Liver (tissue), 9 donors: Measurements from ENCODE around the gene TNFSF8. TPM values are rescaled to one million over a fixed set of nuclear protein-coding genes. Genes with fewer than 3 reads are reported as not detected.

ENCODE experiments used
- DNase-seq: peaks from one replicate; pipeline ENCODE4 v3.0.0-alpha.2; 2017; ENCODE audit warnings: low spot score
- H3K27ac ChIP-seq, 2 donors: one replicate each; pipeline ENCODE4 v1.7.0; 2013; ENCODE audit warnings: inconsistent platforms in 2 of 2, low read length in 2 of 2, control low read depth in 1 of 2, low read depth in 1 of 2, mild to moderate bottlenecking in 1 of 2
- H3K27me3 ChIP-seq, 4 donors: one replicate each; pipeline versions ENCODE4 v1.6.1 to v1.7.0; 2013; ENCODE audit warnings: low read length in 3 of 4, inconsistent platforms in 1 of 4, mild to moderate bottlenecking in 1 of 4, moderate library complexity in 1 of 4; ENCODE audit not compliant: control insufficient read depth in 4 of 4, insufficient read depth in 4 of 4
- H3K36me3 ChIP-seq, 4 donors: one replicate each; pipeline versions ENCODE4 v1.6.1 to v1.7.0; 2013; ENCODE audit warnings: low read length in 3 of 4, mild to moderate bottlenecking in 3 of 4, low read depth in 1 of 4, moderate library complexity in 1 of 4; ENCODE audit not compliant: control insufficient read depth in 4 of 4, insufficient read depth in 3 of 4
- H3K4me1 ChIP-seq, 4 donors: one replicate each; pipeline versions ENCODE4 v1.6.1 to v1.7.0; 2013; ENCODE audit warnings: low read length in 3 of 4, mild to moderate bottlenecking in 3 of 4, moderate library complexity in 1 of 4; ENCODE audit not compliant: control insufficient read depth in 4 of 4, insufficient read depth in 4 of 4
- H3K4me3 ChIP-seq, 3 donors: one replicate each; pipeline versions ENCODE4 v1.6.1 to v1.7.0; 2013; ENCODE audit warnings: low read length in 3 of 3, control low read depth in 1 of 3, low read depth in 1 of 3, mild to moderate bottlenecking in 1 of 3
- H3K9ac ChIP-seq, 2 donors: one replicate each; pipeline ENCODE4 v1.7.0; 2013; ENCODE audit warnings: low read length in 2 of 2, mild to moderate bottlenecking in 2 of 2, moderate library complexity in 2 of 2, control low read depth in 1 of 2, low read depth in 1 of 2
- H3K9me3 ChIP-seq, 4 donors: one replicate each; pipeline versions ENCODE4 v1.6.1 to v1.7.0; 2013; ENCODE audit warnings: low read length in 3 of 4; ENCODE audit not compliant: control insufficient read depth in 4 of 4
- FOXA1 ChIP-seq: IDR thresholded peaks from 2 replicates; pipeline ENCODE4 v1.6.1; 2016; ENCODE audit warnings: antibody characterized with exemption
- FOXA2 ChIP-seq: IDR thresholded peaks from 2 replicates; pipeline ENCODE4 v1.6.1; 2016; ENCODE audit warnings: antibody characterized with exemption
- GABPA ChIP-seq, 2 donors: IDR thresholded peaks in 1 of 2; conservative IDR thresholded peaks in 1 of 2; 2 replicates each; pipeline ENCODE4 v1.6.1; 2016; ENCODE audit warnings: antibody characterized with exemption in 2 of 2, mild to moderate bottlenecking in 1 of 2, moderate library complexity in 1 of 2
- JUND ChIP-seq, 2 donors: IDR thresholded peaks; 2 replicates each; pipeline ENCODE4 v1.6.1; 2016; ENCODE audit warnings: antibody characterized with exemption in 2 of 2
- MAX ChIP-seq: IDR thresholded peaks from 2 replicates; pipeline ENCODE4 v1.6.1; 2016; ENCODE audit warnings: antibody characterized with exemption
- NR2F2 ChIP-seq: IDR thresholded peaks from 2 replicates; pipeline ENCODE4 v1.6.1; 2016; ENCODE audit warnings: antibody characterized with exemption
- RAD21 ChIP-seq, 2 donors: IDR thresholded peaks; 2 replicates each; pipeline ENCODE4 v1.6.1; 2016; ENCODE audit warnings: antibody characterized with exemption in 2 of 2, mild to moderate bottlenecking in 2 of 2
- RXRA ChIP-seq, 2 donors: IDR thresholded peaks; 2 replicates each; pipeline ENCODE4 v1.6.1; 2017 to 2018; ENCODE audit warnings: antibody characterized with exemption in 2 of 2, mild to moderate bottlenecking in 1 of 2
- TAF1 ChIP-seq: conservative IDR thresholded peaks from 2 replicates; pipeline ENCODE4 v1.6.1; 2016; ENCODE audit warnings: antibody characterized with exemption, mild to moderate bottlenecking
- YY1 ChIP-seq: IDR thresholded peaks from 2 replicates; pipeline ENCODE4 v1.6.1; 2016; ENCODE audit warnings: antibody characterized with exemption, mild to moderate bottlenecking
- WGBS: extraction: QIAGEN DNeasy Blood & Tissue Kit; methylation state at CpG from one replicate; pipeline ENCODE4 v1.1.7; 2013; 5-methylcytosine and 5-hydroxymethylcytosine counted together
- polyA plus RNA-seq, 2 donors: library from polyadenylated mRNA; stranded (reverse) in 1 of 2; unstranded in 1 of 2; fragments of 200-250 nt in 1 of 2; fragments of >200 nt in 1 of 2; fragmentation: Nextera tagmentation in 1 of 2; extraction: Ambion mirVana in 1 of 2; gene quantifications; one replicate each; pipeline versions ENCODE4 v1.2.1 to v1.2.3, GENCODE V29; 2013 to 2015
- total RNA-seq, 2 donors: library from RNA; depleted of rRNA; stranded (reverse); fragments of >200 nt; gene quantifications; one replicate each; pipeline ENCODE4 v1.2.3, GENCODE V29; 2014
- TF ChIP-seq, protein P1 (sequence below): fragments of 150-350 bp; IDR thresholded peaks from 2 replicates; pipeline ENCODE4 v1.5.1; 2017; ENCODE audit warnings: improper control_type of control experiment, low read depth, low read length; ENCODE audit not compliant: missing input control
- donor health status: healthy.
- donor health status: healthy.
- donor health status: healthy.
- donor health status: healthy.
- donor health status: healthy.

Gene TNFSF8
- total and polyA plus RNA-seq, 4 donors = 0.28 to 1.4 (median 0.51) TPM

DNA sequence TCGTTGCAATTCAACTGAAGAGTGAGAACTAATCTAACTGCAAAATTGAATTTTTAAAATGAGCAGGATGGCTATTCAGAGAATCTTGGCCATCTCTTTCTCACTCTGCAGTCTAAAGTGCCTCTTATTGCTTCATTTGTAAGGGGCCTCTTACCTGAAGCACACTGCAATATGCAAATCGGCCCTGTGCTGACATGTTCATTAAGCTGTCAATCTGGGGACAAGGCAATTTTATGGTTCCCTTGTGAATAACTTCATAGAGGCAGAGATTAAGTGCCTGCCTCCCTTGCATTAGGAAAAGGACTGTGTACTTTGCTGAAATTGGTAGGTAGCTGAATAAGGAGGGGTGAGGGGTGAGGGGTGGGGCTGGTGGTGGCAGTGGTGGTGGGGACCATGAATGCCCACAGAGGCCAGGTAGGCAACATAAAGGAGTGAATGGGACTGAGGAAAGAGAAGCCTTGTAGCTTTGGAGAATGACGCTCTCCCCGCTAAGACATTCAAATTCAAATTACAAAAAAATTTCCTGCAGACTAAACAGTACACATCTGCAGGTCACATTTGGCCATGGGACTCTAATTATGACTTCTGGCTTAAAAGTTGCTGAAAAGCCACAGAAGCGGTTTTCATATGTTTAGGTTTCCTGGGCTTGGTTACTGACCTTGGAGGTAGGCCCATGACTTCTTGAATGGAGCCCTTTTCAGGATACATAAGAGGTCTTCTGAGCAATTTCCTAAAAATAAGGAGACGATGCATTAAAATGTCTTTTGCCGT is 25.0 kb downstream of the TNFSF8 start:
- H3K27me3 ChIP-seq = no peaks in the 10 kb centered on the region
- no peaks in the 10 kb centered on the region for H3K9me3 ChIP-seq
- H3K4me3 ChIP-seq = no peak overlapping the region
- H3K9ac ChIP-seq = no peak overlapping the region
- TF ChIP-seq FOXA1 (no peak), YY1 (no peak), GABPA (IDR thresholded peaks at IDR 0.05 in 1 of 2, conservative IDR thresholded peaks at IDR 0.05 in 1 of 2) (no peak), TAF1 (no peak), MAX (no peak)
- H3K27ac ChIP-seq = no peak overlapping the region
- H3K36me3 ChIP-seq = no peaks in the 10 kb centered on the region
- no peak for DNase-seq
- H3K4me1 ChIP-seq = peaks cover 0 to 17% (median 11%) of the 10 kb centered on the region in 4 donors
- 93% methylated on average over 7 of the region's 7 CpGs for WGBS

DNA sequence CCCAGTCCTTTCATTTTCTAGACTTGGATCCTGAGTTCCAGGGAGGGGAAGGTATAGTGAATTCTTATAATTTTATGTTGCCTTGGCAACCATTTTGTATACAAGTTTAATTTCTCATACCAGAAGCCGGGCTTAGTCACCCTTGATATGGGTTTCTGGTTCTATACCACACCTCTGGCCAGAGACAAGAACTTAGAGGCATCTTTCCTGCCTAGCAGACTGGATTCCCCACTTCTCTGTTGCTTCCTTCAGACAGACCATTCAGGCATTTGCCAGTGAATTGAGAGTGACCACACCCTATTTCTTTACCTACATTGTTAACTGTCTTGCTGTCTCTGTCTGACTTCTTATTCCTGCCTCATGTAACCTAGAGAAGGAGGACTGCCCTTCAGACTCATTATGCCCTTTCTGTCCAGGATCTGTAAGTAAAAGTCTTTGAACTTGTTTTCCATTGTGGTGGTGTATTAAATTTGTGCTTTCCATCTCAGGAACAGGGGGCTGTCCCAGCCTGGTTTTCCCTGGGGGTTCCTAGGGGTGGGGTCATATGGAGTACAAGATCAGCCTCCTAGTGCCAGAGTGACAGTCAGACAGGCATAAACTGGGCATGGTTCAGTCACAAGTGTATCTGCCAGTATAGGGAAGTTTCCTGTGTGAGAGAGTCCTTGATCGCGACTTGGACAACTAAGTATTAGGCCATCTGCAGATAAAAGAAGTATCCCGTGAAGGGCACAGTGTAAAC is 27.4 kb downstream of the TNFSF8 start:
- H3K27ac ChIP-seq = no peak overlapping the region
- H3K27me3 ChIP-seq = no peaks in the 10 kb centered on the region
- peaks cover 0 to 9% (median 6%) of the 10 kb centered on the region in 4 donors for H3K4me1 ChIP-seq
- no peaks in the 10 kb centered on the region for H3K9me3 ChIP-seq
- no peaks in the 10 kb centered on the region for H3K36me3 ChIP-seq
- 87% methylated on average over 4 of the region's 4 CpGs for WGBS
- H3K9ac ChIP-seq = no peak overlapping the region
- DNase-seq = no peak
- TF ChIP-seq NR2F2 (no peak), JUND (IDR thresholded peaks at IDR 0.05) (no peak), RXRA (IDR thresholded peaks at IDR 0.05) (no peak)
- H3K4me3 ChIP-seq = no peak overlapping the region

- H3K9me3 ChIP-seq = no peaks in the 10 kb centered on the region
- H3K4me3 ChIP-seq = no peak overlapping the region
- H3K4me1 ChIP-seq = no peaks in the 10 kb centered on the region
- no peaks in the 10 kb centered on the region for H3K27me3 ChIP-seq
- WGBS = 87% methylated on average over 1 of the region's 1 CpG
- no peaks in the 10 kb centered on the region for H3K36me3 ChIP-seq
- TF ChIP-seq NR2F2 = no peak
- no peak for TF ChIP-seq RXRA (IDR thresholded peaks at IDR 0.05)
- TF ChIP-seq MAX = no peak
- TF ChIP-seq, protein P1, sequence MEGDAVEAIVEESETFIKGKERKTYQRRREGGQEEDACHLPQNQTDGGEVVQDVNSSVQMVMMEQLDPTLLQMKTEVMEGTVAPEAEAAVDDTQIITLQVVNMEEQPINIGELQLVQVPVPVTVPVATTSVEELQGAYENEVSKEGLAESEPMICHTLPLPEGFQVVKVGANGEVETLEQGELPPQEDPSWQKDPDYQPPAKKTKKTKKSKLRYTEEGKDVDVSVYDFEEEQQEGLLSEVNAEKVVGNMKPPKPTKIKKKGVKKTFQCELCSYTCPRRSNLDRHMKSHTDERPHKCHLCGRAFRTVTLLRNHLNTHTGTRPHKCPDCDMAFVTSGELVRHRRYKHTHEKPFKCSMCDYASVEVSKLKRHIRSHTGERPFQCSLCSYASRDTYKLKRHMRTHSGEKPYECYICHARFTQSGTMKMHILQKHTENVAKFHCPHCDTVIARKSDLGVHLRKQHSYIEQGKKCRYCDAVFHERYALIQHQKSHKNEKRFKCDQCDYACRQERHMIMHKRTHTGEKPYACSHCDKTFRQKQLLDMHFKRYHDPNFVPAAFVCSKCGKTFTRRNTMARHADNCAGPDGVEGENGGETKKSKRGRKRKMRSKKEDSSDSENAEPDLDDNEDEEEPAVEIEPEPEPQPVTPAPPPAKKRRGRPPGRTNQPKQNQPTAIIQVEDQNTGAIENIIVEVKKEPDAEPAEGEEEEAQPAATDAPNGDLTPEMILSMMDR = no peak
- no peak for TF ChIP-seq RAD21 (IDR thresholded peaks at IDR 0.05)
- TF ChIP-seq FOXA2 = no peak
- no peak overlapping the region for H3K27ac ChIP-seq
- H3K9ac ChIP-seq = no peak overlapping the region
- DNase-seq = no peak
These were observed 29.2 kb downstream of the TNFSF8 start for GRCh38 chr9:114900942-114901802.
